Effector CD8-positive, alpha-beta T cell (primary cell): ENCODE measurements around the gene DDX43.
"Not testable (repeated sequence)": the region's sequence is repeated elsewhere in the genome, so short reads cannot be mapped to it uniquely, and the experiment has no call there.

Experiments
- DNase-seq: peaks from one replicate; lab custom pipeline; 2025; lab: John Stamatoyannopoulos, UW
- total RNA-seq, 4 experiments: gene quantifications; one replicate each; lab custom pipeline; 2026; lab: John Stamatoyannopoulos, UW

The DDX43 gene
- 0.29 to 6.3 (median 1.8) reads per million in 4 experiments for total RNA-seq

DNA sequence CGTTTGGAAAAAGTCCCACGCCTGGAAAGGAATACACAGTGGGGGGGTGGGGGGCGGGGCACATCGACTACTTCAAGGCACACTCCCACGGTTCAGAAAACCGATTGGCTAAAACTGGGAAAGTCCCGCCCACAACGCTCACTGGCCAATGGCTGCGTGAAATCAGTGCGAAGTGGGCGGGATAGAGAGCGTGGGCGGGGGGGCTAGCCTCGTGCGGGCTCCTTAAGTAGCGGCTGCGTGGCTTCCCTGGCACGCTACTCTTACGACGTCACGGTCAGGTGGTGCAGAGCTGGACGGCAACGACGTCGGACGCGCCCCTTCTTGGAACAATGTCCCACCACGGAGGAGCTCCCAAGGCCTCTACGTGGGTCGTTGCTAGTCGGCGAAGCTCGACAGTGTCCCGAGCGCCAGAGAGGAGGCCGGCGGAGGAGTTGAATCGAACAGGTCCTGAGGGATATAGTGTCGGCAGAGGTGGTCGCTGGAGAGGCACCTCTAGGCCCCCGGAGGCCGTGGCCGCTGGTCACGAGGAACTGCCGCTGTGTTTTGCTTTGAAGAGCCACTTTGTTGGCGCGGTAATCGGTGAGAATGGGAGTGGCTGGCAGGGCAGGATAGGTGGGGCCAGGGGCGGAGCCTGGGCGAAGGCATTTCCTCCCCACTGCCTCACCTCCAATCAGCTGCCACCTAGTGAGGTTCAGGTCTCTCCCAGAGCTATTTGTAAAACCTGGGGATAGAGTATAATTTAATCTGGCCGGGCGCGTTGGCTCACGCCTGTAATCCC, at the start of gene DDX43:
DDX43 (plus strand) TSS at position 252 of the 778 bp plus-strand sequence; CDS start at position 330, 78 bp downstream.
- peak; percentile 41 for DNase-seq

DNA sequence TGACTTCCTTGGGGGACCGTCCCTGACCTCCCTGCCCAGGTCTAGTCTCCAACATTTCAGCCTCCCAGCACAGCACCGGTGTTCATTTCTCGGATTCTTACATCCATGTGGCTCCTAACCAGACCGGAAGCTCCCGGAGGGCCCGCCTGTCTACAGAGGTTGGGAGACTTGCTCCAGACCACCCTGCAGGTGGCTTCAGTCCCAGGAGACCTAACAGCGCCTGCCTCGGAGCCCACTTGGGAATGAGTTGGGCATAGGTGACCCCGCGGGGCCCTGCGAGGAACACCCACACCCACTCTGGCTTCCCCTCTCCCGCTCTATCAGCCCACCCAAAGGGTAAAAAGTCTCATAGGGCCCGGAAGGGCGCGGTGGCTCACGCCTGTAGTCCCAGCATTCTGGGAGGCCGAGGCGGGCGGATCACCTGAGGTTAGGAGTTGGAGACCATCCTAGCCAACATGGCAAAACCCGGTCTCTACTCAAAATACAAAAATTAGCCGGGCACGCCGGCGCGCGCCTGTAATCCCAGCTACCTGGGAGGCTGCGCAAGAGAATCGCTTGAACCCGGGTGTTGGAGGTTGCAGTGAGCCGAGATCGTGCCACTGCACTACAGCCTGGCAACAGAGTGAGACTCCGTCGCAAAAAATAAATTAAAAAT, 46.0 kb upstream of the DDX43 start:
- DNase-seq: no peak

DNA sequence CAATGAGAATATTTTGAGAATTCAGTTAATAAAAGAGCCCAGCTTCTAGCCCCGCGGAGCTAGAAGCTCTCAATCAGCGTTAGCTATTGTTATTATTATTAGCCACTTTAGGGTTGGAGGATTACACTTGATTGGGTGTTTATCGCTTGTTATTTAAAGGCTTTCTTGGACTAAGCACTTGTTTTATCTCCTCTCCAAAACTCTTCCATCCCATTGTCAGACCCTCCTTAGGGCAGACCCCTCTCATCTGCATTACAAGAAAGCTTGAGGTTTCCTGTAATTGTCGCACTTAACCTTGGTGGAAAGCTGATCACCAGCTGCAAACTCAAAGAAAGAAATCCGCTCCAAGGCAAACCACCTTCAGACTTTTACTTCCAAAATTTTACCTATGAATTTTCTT, 45.3 kb upstream of the DDX43 start:
- no peak for DNase-seq

DNA sequence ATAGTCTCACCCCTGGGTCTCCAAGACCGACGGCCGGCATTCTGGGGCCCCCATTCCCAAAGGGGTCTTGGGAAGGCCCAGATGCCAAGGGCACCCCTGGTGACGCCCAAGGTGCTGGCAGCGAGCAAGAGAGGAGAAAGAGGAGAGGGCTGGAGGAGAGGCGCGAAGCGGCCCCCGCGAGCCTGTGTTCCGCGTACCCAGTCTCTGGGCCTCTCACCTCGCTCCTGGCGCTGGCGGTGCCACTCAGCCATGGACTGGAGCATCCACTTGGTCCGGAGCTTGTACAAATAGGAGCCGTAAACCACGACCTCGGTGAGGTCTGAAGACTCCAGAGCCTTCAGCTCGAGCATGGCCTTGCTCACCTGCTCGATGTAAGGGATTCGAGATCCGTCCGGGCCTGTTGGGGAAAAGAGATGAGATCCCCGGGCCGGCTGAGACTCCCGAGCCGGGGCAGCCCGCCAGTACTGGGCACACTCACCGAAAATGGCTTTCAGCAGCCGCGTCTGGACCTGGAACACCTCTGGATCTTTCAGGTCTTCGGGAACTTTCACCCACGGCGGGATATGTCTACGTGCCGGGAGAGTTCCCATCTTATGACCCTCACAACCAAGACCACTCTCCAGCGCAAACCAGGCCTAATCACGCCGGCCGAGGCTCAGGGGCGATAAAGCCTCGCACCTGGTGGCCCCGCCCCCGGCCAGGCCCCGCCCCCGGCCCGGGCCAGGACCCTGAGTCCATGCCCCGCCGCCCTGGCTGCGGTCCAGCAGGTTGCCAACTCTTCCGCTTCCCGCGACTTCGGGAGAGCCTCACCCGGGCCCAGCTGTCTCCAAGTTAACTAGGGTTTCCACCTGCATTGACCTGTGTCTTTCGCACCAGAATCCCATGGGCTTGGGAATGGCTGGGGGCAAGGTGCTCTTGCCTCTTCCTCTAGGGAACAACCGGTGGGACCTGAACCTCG, 40.7 kb upstream of the DDX43 start, which contains the start of gene DPPA5:
DPPA5 (minus strand) TSS at position 641 of the 958 bp plus-strand sequence; CDS start at position 590, 51 bp downstream.
- no peak for DNase-seq

DNA sequence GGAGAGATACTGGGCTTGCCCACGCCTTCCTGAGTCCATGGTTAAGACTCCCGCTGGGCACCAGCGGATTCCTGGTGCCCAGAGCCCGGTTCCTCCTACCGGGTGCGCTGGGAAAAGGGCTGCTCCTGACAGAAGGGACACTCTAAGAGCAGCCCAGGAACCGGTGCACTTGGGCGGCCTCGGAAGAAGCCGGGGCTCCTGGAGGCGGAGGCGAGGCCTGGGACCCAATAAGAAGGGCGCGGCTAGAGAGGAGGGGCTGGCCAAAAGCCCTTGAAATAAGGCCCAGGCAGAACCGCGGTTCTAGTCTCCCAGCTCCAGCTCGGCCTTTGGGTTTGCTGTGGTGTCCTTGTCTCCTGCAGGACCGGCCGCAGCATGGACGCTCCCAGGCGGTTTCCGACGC, 32.3 kb upstream of the DDX43 start, which contains the start of gene KHDC3L:
KHDC3L (plus strand) TSS at position 301 of the 400 bp plus-strand sequence; CDS start at position 373, 72 bp downstream.
- DNase-seq: no peak

DNA sequence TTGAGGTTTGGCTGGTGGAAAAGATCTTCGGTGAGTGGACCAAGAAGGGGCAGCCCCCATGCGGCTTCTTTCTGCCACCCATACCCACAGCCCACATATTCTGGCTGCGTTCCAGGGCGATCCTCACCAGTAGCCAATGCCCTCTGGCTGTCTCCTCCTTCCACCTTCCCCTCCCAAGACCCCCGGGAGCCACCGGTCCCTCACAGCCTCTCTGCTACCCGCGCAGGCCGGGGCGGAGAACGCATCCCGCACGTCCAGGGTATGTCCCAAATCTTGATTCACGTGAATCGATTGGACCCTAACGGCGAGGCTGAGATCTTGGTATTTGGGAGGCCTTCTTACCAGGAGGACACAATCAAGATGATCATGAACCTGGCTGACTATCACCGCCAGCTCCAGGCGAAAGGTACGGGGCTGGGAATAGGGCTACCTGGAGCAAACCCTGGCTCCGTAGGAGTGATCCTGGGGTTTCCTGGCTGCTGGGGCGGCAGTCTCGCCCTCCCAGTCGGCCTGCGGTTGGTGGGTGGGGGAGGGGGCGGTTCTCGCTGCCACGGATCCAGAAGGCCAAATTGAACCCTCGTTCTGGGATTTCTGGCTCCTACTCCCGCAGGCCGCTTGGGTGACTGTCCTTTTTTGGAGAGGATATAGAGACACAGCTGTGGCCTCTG, 31.6 kb upstream of the DDX43 start:
- DNase-seq: no peak

DNA sequence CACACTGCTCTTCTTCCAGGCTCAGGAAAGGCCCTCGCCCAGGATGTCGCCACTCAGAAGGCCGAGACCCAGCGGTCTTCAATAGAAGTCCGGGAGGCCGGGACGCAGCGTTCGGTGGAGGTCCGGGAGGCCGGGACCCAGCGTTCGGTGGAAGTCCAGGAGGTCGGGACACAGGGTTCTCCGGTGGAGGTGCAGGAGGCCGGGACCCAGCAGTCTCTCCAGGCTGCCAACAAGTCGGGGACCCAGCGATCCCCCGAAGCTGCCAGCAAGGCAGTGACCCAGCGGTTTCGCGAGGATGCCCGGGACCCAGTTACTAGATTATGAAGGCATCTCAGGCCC, 31.1 kb upstream of the DDX43 start:
- no peak for DNase-seq

DNA sequence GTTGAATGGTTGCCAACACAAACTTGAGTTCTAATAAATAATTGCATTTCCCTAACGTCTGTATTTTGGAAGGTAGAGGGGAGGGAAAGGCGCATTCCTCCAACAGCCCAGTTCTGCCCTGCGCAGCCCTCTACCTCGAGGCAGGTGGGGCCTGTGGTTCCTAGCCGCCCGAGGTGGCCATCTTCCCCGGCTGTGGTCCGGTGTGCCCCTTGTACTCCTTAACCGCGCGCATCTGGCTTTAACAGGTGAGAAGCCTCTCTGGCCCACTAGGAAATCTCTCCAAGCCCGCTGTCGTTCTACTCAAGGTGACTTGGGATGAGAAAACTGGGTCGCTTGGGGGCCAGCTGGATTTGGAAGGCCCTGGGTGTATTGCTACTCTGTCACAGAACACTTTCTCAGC, 30.5 kb upstream of the DDX43 start:
- DNase-seq: no peak

DNA sequence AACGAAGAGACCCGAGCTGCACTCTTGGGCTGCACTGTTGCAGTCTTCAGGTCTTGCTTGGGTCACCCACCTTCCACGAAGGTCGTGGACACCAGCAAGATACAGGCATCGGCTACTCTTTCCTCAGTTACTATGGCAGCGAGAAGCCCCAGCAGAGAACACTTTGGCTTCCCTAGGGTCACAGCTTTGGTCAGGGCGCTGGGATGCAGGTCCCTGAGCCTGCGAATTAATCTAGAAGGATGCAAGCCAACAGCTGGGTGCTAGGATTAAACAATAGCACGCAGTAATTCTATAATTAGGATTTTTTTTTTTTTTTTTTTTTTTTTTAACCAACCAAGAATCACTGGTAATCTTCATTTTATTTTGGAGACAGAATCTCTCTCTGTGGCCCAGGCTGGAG, 30.1 kb upstream of the DDX43 start:
- DNase-seq: no peak

DNA sequence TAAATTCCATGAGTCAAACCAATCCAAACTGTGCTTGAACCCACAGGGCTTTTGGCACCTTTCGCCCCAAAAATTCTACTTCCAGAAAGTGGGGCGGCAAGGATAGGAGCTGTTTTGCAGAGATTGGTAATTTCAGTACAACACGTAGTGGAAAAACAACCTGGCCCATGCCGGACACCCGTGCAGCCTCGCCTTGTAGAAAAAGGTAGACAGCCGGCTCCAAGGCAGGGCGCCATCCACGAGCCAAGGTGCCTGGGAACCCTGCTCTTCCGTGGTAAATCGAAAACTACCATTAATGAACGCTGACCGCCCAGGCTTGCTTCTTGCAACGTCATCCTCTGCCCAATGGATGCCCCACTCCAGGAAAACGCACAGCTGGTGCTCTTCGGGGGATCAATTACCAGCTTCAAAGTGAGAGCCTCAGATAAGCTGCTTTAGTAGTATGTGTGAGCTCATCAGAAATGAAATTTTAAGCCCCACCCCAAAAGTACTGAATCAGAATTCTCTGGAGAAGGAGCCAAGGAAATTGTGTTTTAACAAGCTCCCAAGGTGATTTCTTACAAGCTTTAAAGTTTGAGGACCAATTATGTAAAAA, 26.8 kb upstream of the DDX43 start:
- DNase-seq: no peak

DNA sequence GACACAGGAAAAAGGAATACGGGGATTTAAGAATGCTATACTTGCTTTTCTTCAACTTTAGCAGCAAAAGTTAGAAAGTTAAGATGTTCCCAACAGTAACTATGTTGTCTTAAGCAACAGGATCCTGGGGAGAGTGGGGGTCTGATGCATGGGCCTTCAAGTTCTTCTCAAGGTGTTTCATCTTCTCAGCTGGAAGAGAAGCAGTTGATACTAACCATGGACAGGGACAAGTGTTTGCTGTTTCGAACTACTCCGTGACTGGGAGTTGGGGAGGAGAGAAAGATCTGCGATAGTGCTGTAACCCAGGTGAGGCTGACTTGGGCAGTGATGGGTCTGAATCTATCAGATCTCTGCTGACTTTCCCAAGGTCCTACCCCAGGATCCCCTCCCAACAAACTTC, 26.0 kb upstream of the DDX43 start:
- no peak for DNase-seq

DNA sequence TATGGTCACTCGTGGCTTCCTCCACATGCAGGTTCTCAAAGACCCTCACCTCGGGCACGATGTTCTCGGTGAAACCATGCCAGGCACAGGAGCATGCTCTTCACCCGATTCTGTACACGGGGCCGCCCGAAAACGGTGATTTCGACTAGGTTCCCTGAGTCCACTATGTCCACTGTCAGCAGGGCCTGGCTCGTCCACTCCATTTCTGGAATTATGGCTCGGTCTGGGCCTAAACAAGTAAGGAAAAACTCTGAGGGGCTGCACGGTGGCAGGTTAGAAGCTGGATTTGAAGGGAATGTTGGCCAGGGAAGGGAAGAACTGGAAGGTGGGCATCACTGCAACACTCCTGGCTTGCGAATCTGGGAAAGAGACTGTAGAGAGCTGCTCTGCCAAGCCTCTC, 25.5 kb upstream of the DDX43 start:
- no peak for DNase-seq

DNA sequence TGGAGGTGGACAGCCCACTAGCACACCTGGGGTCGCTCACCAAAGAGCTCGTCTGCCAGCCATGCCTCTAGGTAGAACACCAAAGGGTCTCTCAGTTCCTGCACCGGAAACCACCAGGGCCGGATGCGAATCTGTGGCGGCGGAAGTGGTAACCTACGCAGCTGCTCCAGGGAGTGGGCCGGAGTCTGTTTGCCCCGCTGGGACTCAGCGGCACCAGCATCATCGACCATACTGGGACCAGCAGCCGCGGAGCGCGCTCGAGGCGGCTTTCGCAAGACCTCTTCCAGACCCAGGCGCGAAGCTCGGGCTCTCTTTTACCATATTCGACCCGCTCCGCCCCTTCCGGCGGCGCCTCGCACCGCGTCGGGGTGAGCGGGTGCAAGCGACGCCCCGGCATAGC, 25.1 kb upstream of the DDX43 start, which contains the start of gene OOEP:
OOEP (minus strand) TSS at position 335 of the 400 bp plus-strand sequence; CDS start at position 230, 105 bp downstream.
- no peak for DNase-seq

DNA sequence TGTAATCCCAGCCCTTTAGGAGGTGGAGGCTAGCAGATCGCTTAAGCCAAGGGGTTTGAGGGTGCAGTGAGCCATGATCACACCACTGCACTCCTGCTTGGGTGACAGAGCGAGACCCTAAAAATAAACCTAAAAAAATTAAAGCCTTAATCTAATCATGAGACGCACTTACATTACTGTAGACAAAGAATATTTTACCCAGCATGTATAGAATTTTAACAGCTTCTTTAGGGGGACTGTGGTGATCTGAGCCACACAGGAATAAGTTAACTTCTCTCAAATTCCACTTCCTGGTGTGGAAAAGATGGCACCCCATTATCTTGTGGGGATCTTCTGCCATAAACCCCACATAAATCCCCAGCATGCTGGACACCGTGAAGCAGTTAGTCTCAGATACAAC, 22.6 kb upstream of the DDX43 start:
- DNase-seq: no peak

DNA sequence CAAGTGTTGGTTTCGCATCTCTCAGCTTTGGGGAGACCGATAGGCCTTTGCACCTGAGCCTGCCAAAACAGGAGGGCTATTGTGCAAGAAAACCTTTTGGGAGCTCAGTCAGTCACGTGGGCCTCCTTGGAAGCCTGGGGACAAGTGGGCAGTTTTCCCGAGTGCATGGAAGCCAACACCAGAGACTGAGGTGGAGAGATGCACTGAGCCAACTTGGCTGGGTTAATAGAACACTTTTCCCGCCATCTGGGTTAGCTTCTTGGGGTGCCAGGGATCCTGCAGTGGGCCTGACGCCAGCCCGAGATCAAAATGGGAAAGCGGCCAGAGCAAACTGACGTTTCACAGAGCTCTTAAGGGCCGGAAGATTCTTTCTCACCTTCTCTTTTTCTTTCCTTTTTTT, 22.1 kb upstream of the DDX43 start:
- no peak for DNase-seq

DNA sequence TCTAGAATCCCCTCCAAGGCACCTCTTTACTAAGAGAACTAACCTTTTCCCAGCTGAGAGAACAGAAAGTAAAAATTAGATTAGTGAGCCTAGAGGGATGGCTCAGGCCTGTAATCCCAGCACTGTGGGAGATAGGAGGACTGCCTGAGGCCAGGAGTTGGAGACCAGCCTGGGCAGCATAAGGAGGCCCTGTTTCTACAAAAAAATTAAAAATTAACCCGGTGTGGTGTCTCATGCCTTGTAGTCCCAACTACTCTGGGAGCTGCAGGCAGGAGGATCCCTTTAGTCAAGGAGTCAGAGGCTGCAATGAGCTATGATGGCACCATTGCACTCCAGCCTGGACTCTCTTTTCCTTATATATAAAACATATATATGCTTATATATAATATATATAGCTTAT, 19.4 kb upstream of the DDX43 start:
- no peak for DNase-seq

DNA sequence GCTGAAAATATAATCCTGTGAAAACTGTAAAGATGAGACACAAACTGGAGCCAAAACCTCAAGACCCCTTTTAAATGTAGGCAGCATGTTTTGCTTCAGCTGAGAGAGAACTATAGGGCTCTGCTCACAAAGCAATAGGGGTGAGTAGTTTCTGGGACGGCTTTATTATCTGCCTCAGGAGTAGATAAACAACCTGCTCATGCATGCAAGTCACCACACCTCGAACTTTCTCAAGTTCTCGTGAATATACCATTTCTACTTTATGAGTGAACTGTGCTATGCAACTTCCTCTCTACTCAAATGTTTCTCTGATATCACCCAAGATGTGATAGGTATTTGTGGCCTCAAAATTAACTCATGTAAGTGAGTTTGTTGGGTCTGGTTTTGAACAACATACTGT, 17.4 kb upstream of the DDX43 start:
- no peak for DNase-seq

DNA sequence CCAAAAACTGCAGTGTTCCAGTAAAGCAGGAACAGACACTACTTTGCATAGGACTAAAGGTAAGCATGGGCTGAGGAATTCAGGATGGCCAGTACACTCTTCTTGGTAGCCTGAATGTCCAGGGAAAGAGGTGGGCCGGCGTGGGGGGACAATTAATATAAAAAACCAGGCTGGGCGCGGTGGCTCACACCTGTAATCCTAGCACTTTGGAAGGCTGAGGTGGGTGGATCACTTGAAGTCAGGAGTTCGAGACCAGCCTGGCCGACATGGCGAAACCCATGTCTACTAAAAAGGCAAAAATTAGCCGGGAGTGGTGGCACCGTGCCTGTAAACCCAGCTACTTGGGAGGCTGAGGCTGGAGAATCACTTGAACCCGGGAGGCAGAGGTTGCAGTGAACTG, 13.1 kb upstream of the DDX43 start:
- DNase-seq: not testable (repeated sequence)

DNA sequence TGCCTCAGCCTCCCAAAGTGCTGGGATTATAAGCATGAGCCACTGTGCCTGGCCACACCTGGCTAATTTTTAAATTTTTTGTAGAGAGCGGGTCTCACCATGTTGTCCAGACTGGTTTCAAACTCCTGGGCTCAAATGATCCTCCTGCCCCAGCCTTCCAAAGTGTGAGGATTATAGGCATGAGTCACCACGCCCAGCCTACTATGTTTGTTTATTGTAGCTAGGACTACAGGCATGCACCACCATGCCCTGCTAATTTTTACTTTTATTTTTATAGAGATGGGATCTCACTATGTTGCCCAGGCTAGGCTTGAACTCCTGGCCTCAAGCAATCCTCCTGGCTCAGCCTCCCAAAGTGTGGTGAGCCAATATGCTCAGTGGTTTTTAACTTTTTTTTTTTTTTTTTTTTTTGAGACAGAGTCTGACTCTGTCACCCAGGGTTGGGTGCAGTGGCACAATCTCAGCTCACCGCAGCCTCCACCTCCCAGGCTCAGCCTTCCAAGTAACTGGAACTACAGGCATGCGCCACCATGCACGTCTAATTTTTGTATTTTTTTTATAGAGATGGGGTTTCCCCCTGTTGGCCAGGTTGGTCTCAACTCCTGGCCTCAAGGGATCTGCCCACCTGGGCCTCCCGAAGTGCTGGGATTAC, 12.0 kb upstream of the DDX43 start:
- DNase-seq: no peak

DNA sequence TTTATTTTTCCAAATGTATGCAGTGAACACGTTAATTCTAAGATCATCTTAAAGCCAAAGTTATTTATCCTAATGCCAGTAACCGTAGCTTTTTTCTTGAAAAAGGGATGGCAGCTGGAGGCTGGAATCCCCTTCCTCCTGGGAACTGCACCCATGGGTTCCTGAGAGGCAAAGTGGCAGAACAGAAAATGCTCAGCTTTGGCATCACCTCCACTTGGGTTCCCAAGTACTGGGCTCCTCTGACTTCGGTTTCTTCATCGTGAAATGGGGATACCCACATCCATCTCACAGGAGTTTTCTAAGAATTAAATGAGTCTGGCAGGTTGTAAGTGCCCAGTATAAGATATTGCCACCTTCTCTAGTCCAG, 6.2 kb upstream of the DDX43 start:
- no peak for DNase-seq
